Skin of body (tissue), 2 donors: ENCODE results near the gene USP49. TPM values are rescaled to one million over a fixed set of nuclear protein-coding genes. Genes with fewer than 3 reads are reported as not detected.
"Not testable (repeated sequence)": the region's sequence is repeated elsewhere in the genome, so short reads cannot be mapped to it uniquely, and the experiment has no call there.

Source experiments
- DNase-seq: peaks from one replicate; lab custom pipeline; 2025; lab: John Stamatoyannopoulos, UW
- total RNA-seq: library from RNA; depleted of rRNA; stranded (reverse); fragments of >200 nt; gene quantifications from one replicate; pipeline ENCODE4 v1.2.3, GENCODE V29; 2014

The USP49 gene
- total RNA-seq, 1 donor from 2014 or later = 5.0 TPM

DNA sequence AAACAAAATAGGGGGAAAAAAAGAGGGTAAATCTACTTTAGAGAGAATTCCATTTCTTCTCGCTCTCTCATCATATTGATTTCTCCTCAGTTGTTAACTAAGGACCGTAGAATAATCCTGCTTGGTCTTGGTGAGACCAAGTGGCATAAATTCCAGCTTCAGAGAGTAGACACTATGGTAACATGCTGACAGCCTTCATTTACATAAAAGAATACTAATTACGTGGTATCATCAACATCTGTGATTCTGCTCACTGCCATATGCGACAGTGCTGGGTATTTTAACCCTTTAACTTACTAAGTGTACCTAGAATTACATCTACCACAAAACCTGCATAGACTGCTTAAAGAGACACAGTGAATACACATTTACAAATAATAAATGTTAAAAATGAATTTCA is 80.5 kb downstream of the USP49 start:
- DNase-seq = no peak

DNA sequence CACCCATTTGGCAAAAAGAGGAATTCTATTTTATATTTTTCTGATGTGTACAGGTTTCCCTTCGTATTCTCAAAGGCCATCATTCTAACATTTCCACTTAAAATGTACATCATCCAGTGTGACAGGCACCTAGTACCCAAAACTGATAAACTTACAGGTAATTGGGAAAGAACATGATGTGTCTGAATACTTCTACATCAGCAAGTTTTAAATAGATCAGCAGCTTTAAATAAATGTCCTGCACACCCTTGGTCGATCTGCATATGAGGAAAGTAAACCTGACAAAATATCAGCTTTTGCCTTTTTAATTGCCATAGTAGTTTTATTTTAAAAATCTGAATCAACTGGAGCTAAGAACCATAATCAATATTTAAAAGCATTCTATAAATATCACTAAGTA is 81.2 kb downstream of the USP49 start:
- no peak for DNase-seq

DNA sequence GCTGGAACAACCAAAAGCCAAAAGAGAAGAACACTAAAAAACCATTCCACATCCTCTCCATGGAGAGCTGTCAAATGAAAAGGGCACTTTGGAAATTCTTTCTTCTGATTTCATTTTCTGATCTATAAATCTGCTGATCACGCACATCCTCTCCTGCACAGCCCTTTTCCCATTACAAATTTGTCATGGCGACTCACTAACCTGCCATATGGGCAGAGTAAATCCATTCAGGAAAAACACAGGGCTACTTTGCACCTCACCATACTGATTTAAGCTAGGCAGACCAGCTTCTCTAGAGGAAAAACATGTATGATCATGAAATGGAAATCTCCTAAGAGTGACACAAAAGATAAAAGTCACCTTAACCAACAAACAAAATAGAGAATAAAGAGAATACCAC is 81.7 kb downstream of the USP49 start:
- DNase-seq = no peak

DNA sequence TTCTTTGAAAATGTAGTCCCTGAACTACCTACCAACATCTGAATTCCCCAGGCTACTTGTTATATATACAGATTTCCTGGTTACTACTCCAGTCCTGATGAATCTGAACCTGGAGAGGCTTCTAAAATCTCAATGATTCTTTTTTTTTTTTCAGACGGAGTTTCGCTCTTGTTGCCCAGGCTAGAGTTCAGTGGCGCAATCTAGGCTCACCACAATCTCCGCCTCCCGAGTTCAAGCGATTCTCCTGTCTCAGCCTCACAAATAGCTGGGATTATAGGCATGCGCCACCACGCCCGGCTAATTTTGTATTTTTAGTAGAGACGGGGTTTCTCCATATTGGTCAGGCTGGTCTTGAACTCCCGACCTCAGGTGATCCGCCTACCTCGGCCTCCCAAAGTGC is 83.2 kb downstream of the USP49 start:
- DNase-seq = not testable (repeated sequence)

DNA sequence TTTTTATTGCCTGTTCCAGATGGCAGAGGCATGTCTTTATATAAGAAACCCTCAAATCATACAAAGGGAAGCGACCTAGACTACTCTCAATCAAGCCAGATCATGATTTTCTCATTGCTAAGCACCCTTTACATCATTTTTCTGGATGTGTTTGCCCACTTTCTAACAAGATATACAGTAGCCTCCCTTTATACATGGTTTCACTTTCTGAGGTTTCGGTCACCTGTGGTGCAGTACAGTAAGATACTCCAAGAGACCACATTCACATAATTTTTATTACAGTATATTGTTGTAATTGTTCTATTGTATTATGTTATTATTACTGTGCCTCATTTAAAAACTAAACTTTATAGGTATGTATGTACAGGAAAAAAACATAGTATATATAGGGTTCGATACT is 84.1 kb downstream of the USP49 start:
- DNase-seq = no peak

DNA sequence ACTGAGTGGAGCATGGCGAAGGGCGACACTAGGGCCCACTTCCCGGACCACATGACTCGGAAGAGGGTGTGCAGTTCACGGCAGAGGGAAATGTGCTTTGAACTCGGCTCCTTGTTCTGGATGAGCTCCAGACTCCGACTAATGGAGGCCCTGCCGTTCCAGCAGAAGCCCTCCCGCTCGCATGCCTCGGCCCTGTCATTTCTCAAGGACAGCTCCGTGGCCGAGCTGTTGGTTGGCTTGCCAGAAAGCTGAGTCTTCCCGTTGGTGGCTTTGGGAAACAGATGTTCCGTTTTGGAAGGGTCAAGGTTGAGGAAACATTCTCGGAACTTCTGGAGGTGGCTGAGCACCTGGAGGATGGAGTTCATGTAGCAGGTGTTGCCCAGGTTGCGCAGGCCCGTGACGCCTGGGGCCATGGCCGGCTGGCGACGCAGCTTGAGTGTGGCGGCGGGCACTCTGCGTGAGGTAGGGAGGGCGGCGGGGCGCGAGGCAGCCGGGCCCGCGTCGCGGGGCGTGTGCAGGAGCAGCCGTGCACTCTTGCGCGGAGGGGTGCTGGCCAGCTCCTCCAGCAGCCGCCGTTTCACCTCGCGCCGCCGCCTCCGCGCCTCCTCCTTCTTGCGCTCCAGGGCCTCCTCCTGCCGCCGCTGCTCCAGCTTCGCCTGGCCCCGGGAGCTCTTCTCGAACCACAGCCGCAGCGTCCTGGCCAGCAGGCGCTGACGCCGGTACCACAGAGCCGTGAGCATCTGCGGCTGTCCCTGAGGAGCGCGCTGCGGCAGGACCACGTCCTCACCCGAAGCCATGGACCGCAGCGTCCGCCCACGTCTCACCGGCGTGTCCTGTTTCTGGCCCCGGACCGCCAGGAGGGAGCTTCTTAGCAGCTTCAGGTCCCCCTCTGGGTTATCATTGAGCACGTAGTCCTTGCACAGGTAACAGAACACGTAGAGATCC is 89.1 kb downstream of the USP49 start:
- no peak for DNase-seq

DNA sequence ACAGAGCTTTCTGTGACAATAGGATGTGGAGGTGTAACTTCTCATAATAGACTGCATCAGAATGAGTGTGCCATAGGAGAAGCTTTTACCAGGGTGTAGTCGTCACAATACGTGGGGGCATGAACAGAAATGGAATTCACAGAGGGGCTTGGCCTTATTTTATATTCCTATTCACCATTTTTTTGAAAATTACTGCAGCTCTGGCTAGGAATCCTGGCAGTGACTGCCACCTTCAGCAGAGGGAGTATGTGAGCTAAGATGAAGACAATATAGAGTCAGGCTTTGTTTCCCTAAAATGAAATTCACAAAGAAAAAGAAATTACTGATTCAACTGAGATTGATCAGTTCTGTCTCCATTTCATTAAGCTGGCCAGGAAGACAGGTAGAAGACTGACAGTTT is 93.8 kb downstream of the USP49 start:
- no peak for DNase-seq

DNA sequence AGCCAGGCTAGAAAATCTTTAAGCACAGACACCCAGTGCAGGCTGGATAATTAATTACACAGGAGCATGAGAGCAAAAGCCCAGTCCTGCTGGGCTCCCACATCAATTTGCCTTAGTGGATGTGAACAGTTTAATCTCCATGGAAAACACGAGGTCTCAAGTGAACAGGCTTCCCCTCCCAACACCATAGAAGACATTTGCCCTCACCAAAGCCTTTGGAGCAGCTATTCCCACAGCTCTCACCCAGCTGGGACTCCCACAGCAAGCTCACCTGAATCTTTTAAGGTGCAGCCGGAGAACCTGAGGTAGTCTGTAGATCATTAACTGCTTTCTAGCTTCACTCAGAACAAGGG is 95.6 kb downstream of the USP49 start:
- no peak for DNase-seq

DNA sequence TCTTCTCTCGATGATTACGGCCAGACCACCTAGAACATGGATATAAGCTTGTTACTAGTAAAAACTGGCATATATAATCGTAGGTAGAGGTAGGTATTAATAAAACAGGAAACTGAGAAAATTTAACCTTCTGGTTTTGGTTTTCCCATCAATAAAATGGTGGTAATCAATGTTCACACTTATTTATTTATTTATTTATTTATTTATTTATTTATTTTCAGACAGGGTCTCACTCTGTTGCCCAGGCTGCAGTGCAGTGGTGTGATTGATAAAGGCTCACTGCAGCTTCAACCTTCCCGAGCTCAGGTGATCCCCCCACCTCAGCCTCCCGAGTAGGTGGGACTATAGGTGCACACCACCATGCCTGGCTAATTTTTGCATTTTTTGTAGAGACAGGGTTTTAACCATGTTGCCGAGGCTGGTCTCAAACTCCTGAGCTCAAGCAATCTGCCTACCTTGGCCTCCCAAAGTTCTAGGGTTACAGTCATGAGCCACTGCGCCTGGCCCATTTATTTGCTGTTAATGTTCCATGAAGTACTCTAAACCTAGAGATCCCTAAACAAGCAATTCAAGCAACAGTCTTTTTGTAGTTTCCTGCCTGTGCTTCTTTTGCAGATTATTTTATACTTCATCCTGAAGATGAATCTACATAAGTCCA is 96.1 kb downstream of the USP49 start:
- no peak for DNase-seq

DNA sequence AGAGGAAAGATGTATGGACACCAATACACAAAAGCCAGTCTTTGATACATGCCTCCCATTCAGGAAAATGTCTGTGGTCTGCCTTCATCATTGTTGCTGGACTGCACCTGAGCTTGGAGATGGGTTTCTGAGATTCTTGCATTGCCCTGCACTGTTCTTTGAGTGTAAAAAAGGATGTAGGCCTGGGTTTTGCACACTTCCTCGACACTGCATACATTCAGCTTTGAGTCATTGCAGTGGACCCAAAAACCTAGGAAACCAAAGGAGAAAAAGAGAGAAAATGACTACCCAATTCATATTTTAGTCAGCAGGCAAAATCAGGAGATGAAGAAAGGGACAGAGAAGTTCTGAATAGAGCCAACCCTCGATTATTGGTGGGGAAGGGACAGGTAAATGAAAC is 98.7 kb downstream of the USP49 start:
- no peak for DNase-seq

DNA sequence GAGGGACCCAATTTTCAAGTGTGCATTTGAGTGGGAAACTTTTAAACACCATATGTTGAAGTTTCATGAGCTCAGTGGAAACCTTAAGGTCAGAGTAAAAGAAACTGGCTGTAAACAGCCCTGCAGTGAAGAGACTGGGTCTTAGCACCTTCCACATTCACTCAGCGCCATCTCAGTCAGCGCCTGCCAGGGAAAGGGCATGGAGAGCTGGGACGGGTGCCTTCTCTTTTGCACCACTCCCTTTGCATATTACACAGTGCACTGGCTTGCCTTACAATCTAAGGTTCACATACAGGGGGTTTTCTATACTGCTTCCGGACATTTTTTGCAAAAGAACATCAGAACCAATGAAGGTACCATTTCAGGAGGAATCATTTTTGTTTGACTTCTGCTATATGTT is 103.2 kb downstream of the USP49 start:
- DNase-seq = no peak

DNA sequence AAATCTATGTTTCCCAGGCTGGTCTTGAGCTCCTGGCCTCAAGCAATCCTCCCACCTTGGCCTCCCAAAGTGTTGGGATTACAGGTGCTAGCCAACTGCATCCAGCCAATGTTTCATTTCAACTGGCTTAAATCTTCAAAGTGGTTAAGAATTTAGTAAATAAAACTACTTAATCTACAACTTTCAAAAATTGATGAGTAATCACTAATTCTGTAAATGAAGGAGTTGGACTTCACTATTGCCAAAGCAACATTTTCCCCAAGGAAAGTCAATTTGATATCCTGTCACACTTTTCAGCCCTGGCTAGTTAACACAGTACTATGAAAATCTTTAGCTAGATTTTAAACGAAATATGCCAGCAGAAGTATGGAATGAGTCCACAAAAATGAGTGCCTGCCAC is 103.9 kb downstream of the USP49 start:
- no peak for DNase-seq

DNA sequence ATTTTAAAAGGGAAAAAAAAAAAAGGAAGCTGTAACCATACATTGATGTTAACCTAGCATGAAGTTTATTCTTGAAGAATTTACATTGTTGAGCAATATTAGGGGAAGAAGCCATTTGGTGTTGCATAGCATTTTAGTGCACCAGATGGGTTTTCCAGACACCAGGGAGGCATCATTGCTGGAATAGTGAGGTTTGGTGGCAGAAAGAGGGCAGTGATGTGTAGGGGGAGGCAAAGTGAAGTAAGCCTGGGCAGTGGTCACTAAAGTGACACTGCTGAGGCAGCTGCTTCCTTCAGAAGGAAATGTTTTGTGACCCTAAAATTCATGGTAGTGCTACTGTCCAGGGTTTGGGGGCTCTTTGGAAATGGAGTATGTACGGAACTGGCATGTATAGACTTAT is 105.1 kb downstream of the USP49 start:
- DNase-seq = no peak

DNA sequence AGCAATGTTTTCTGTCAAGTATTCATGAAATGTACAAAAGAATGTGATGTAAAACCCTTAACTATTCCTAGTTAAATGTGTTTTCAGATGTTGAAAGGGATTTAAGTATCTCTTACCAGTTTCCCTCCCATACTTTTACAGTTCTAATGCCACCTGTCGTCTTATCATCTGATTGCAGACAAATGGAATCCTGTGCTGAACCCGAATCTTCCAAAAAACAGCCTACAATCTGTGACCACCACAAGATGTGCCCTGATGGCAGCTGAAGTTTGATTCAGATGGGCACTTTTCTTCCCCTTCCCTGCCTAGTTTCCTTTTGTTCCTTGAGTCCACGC is 105.8 kb downstream of the USP49 start:
- DNase-seq = no peak

DNA sequence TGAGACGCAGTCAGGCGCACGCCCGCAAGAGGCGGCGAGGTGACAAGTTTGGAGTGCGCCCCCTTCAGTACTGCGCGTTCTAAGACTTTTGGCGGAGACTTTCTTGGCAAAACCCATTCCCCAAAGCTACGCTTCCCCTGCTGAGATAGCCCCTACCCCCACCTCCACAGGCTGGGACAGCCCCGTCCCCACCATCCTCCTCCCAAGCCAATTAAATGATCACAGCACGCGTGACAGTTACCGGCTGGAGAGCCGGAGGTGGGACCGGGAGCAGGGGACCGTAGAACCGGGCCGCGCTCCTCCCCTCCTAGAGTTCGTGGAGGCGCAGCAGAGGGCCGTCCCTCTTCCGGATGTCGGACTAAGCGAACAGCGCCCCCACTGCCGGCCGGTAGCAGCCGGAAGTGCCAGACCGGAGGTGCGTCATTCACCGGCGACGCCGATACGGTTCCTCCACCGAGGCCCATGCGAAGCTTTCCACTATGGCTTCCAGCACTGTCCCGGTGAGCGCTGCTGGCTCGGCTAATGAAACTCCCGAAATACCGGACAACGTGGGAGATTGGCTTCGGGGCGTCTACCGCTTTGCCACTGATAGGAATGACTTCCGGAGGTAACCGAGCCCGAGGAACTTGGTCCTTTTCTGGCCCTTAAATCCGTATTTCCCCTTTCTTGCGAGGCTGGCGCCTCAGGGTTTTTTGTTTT is 107.8 kb downstream of the USP49 start, which contains the start of gene TOMM6:
Gene TOMM6, plus strand, starts transcription at position 476 of the 699 bp plus-strand sequence. Its CDS starts 4 bp downstream, at position 480.
- peak; percentile 95 for DNase-seq

DNA sequence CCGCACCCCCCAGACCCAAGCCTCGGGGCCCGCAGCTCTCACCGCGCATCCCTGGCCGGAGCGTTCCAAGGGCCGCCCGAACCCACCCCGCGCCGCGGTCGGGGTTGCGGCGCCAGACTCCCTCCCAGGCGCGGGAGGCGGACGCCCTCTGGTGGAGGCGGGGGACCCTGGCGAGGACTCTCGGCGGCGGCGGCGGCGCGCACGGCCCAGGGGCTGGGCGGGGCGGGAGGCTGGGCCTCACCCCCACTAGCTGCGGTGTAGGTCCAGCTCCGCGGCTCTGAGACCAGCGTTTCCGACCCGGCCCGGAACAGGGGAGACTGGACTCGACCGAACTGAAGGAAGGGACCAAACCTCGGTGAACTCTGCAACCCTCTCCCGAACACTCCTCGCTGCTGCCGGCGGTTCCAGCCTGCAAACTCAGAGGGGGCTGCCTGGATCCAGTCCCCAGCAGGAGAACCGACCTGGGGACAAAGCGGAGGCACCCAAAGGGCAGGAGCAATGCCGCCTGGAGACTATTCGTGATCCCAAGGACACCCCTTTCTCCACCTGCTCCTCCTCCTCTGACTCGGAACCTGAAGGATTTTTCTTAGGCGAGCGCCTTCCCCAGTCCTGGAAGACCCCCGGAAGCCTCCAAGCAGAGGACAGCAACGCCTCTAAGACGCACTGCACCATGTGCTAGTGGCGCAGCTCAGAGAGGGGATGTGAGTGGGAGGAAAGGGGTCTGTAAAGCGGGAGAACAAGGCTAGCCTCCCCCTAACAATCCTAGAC is 108.5 kb downstream of the USP49 start:
- DNase-seq = peak; percentile 60

DNA sequence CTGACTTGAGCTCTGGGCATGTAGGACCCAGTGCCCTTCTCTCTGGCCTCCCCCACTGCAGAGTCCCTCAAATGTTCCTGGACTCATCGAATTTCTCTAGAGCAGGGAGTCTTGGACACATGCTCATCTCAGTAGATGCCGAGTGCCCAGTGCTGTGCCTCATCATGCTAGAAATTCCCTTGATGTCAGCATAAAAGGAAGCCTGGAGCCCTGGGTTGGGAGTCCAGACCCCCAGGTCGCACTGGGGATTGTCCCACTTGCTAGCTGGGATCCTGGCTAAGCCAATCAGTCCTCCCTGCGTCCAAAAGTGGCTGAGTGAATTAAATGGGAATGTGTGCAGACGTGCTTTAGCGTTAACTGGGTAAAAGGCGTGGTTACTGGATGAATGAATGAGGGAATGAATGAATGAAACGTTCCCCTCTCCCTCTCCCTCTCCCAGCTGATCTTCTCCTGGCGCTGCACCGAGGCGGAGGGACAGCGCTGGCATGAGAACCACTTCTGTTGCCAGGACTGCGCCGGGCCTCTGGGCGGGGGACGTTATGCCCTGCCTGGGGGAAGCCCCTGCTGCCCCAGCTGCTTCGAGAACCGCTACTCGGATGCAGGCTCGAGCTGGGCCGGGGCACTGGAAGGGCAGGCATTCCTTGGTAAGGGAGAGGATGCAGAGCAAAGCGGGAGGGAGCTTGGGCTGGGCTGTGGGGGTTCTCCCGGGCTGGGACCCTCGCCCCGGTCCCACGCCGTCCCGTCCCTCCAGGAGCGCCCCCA is 109.3 kb downstream of the USP49 start:
- no peak for DNase-seq

DNA sequence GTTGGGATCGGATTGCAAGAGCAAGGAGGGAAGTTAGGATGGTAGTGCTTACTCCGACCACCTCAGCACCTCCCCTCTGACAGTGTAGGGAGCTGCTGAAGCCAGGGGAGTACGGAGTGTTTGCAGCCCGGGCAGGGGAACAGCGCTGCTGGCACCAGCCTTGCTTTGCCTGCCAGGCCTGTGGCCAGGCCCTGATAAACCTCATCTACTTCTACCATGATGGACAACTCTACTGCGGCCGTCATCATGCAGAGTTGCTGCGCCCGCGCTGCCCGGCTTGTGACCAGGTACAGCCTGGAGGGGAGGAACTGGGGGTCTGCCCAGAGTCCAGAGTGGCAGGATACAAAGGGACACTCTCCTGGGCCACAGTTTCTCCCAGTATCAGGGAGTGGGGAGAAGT is 109.9 kb downstream of the USP49 start:
- no peak for DNase-seq

DNA sequence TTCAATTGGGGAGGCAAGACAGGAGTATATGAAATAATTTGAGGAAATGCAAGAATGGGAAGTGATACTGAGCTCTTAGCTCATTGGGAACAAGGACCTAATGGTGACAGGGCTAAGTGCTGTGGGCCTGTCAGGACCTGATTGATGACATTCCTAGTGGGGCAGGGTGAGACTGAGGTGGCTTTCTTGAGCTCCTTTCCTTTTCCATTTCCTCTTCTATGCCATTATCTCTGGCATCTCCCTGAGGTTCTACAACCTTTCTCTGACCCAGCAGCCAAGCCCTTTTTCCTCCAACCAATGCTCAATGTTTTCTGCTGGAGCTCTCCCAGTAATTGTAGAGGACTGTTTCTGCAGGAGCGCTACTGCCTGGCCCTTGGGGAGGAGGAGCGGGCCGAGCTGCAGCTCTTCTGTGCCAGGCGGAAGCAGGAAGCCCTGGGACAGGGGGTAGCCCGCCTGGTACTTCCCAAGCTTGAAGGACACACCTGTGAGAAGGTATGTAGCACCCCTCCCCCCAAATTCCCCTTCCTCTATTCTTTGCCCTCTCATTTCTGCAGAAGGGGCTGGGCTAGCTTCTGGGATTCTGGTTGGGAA is 110.5 kb downstream of the USP49 start:
- no peak for DNase-seq

DNA sequence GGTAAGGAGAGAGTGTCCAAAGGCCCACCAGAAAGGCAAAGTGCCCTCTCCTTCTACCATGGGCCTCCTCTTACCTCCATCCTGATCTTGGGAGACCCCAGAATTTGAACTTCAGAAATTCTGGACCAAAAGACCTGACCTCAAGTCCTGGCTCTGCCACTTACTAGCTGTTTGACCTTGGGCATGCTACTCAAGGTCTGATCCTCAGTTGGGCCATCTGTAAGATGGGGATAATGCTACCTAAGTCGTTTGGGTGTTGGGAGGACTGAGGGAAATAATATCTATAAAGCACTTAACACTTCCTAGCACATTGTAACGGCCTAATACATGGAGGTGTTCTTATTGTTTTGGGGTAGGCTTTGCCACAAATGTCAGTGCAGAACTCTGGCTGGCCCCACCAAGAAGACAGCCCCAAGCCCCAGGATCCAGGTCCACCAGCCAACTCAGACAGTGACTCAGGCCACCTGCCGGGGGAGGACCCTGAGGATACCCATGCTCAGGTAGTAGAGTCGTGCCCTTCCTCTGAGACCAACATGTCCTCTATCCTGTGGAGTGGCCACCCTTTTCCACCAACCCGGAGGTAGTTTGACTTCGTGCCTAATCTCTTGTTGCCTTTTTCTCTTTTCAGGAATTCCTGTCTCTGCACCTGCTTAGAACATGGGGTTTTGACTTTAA is 111.9 kb downstream of the USP49 start:
- DNase-seq = no peak
